WTC11 (cell line): ENCODE data around the gene CST9L. TPM values are rescaled to one million over a fixed set of nuclear protein-coding genes. Genes with fewer than 3 reads are reported as not detected.

Source experiments
- ATAC-seq: fragments of 200-7000 bp; cut with Tn5 transposase; 2 replicates; pipeline ENCODE4 v1.10.0; 2021; ENCODE audit warnings: mild to moderate bottlenecking, moderate library complexity
- CTCF ChIA-PET: fragments of 300-600 bp; sonication (Branson Sonifier 250); formaldehyde crosslinking; loops from one replicate; lab custom pipeline; 2021; ENCODE audit warnings: antibody characterized with exemption; lab: Charles Lee
- POLR2A ChIA-PET: fragments of 350-600 bp; sonication (Branson Sonifier 250); formaldehyde crosslinking; loops from one replicate; lab custom pipeline; 2021; ENCODE audit warnings: antibody characterized with exemption; lab: Charles Lee
- DNase-seq: peaks from one replicate; pipeline ENCODE4 v3.0.0; 2021; ENCODE audit warnings: low spot score
- H3K27ac Mint-ChIP-seq: 2 replicates; pipeline ENCODE4 v1.8.0; 2021; ENCODE audit warnings: mixed read lengths
- H3K27me3 Mint-ChIP-seq: 2 replicates; pipeline ENCODE4 v1.8.0; 2021; ENCODE audit warnings: low read depth, mild to moderate bottlenecking, moderate library complexity, mixed read lengths
- H3K36me3 Mint-ChIP-seq: 2 replicates; pipeline ENCODE4 v1.8.0; 2021; ENCODE audit warnings: mixed read lengths
- H3K4me1 Mint-ChIP-seq: 2 replicates; pipeline ENCODE4 v1.8.0; 2022; ENCODE audit warnings: mixed read lengths
- H3K4me3 Mint-ChIP-seq: 2 replicates; pipeline ENCODE4 v1.8.0; 2021; ENCODE audit warnings: mild to moderate bottlenecking, moderate library complexity, mixed read lengths
- H3K9me3 Mint-ChIP-seq: 2 replicates; pipeline ENCODE4 v1.8.0; 2021; ENCODE audit warnings: mixed read lengths
- ATF2 ChIP-seq: sonication (generic); formaldehyde crosslinking; IDR thresholded peaks from 2 replicates; pipeline ENCODE4 v1.8.1; 2022; ENCODE audit warnings: low read depth, missing genetic modification reagents, borderline replicate concordance
- CREB1 ChIP-seq: sonication (generic); formaldehyde crosslinking; IDR thresholded peaks from 2 replicates; pipeline ENCODE4 v1.8.0; 2023; ENCODE audit warnings: mild to moderate bottlenecking, missing genetic modification reagents
- E2F1 ChIP-seq: sonication (generic); formaldehyde crosslinking; IDR thresholded peaks from 2 replicates; pipeline ENCODE4 v1.8.0; 2022; ENCODE audit warnings: mild to moderate bottlenecking, missing genetic modification reagents
- ELF4 ChIP-seq: sonication (generic); formaldehyde crosslinking; IDR thresholded peaks from 2 replicates; pipeline ENCODE4 v1.8.1; 2022; ENCODE audit warnings: low read depth, mild to moderate bottlenecking, moderate library complexity, missing genetic modification reagents
- GABPB1 ChIP-seq: sonication (generic); formaldehyde crosslinking; IDR thresholded peaks from 2 replicates; pipeline ENCODE4 v1.8.1; 2023; ENCODE audit warnings: mild to moderate bottlenecking, missing genetic modification reagents
- HMGXB4 ChIP-seq: sonication (generic); formaldehyde crosslinking; IDR thresholded peaks from 2 replicates; pipeline ENCODE4 v1.8.1; 2023; ENCODE audit warnings: mild to moderate bottlenecking, moderate library complexity, missing genetic modification reagents
- IRF2 ChIP-seq: sonication (generic); formaldehyde crosslinking; IDR thresholded peaks from 2 replicates; pipeline ENCODE4 v1.8.0; 2022; ENCODE audit warnings: low read depth, missing genetic modification reagents, borderline replicate concordance
- MAX ChIP-seq: sonication (generic); formaldehyde crosslinking; IDR thresholded peaks from 2 replicates; pipeline ENCODE4 v1.8.0; 2022; ENCODE audit warnings: mild to moderate bottlenecking, missing genetic modification reagents
- NFE2L1 ChIP-seq: sonication (generic); formaldehyde crosslinking; IDR thresholded peaks from 2 replicates; pipeline ENCODE4 v1.8.1; 2023; ENCODE audit warnings: missing genetic modification reagents
- NR1H2 ChIP-seq: sonication (generic); formaldehyde crosslinking; IDR thresholded peaks from 2 replicates; pipeline ENCODE4 v1.9.0; 2021; ENCODE audit warnings: mild to moderate bottlenecking, moderate library complexity, missing genetic modification reagents
- SMAD4 ChIP-seq: sonication (generic); formaldehyde crosslinking; IDR thresholded peaks from 2 replicates; pipeline ENCODE4 v1.8.0; 2022; ENCODE audit warnings: mild to moderate bottlenecking, missing genetic modification reagents
- USF1 ChIP-seq: sonication (generic); formaldehyde crosslinking; IDR thresholded peaks from 2 replicates; pipeline ENCODE4 v1.8.0; 2022; ENCODE audit warnings: mild to moderate bottlenecking, missing genetic modification reagents
- ZBTB21 ChIP-seq: sonication (generic); formaldehyde crosslinking; IDR thresholded peaks from 2 replicates; pipeline ENCODE4 v1.8.1; 2023; ENCODE audit warnings: mild to moderate bottlenecking, missing genetic modification reagents, borderline replicate concordance
- ZNF138 ChIP-seq: sonication (generic); formaldehyde crosslinking; conservative IDR thresholded peaks from 2 replicates; pipeline ENCODE4 v1.8.1; 2022; ENCODE audit warnings: mild to moderate bottlenecking, moderate library complexity, missing genetic modification reagents
- ZNF317 ChIP-seq: sonication (generic); formaldehyde crosslinking; IDR thresholded peaks from 2 replicates; pipeline ENCODE4 v1.8.1; 2023; ENCODE audit warnings: low read depth, mild to moderate bottlenecking, moderate library complexity, missing genetic modification reagents, borderline replicate concordance
- total RNA-seq: library from RNA; stranded (reverse); gene quantifications from 3 replicates; pipeline ENCODE4 v1.2.3, GENCODE V29; 2021
- TF ChIP-seq, protein P1 (sequence below): sonication (generic); formaldehyde crosslinking; IDR thresholded peaks from 2 replicates; pipeline ENCODE4 v1.8.1; 2022; ENCODE audit warnings: low read depth, mild to moderate bottlenecking, moderate library complexity, missing genetic modification reagents, borderline replicate concordance
- TF ChIP-seq, protein P2 (sequence below): fragments of 250-450 bp; sonication (Bioruptor Pico); IDR thresholded peaks from 2 replicates; pipeline ENCODE4 v1.8.0; 2021; ENCODE audit warnings: mild to moderate bottlenecking

Gene CST9L
- total RNA-seq, 1 experiment from 2014 or later, result not detected

GRCh38 chr20:23537030-23537429, 31.3 kb downstream of the CST9L start (continued):
- TF ChIP-seq USF1 (CRISPR knock-in tag), result no peak
- no peak for TF ChIP-seq ZNF317 (CRISPR knock-in tag)
- no peak for TF ChIP-seq HMGXB4 (CRISPR knock-in tag)
- TF ChIP-seq ZNF138 (CRISPR knock-in tag), result no peak
- TF ChIP-seq NFE2L1, result no peak
- TF ChIP-seq, protein P1, sequence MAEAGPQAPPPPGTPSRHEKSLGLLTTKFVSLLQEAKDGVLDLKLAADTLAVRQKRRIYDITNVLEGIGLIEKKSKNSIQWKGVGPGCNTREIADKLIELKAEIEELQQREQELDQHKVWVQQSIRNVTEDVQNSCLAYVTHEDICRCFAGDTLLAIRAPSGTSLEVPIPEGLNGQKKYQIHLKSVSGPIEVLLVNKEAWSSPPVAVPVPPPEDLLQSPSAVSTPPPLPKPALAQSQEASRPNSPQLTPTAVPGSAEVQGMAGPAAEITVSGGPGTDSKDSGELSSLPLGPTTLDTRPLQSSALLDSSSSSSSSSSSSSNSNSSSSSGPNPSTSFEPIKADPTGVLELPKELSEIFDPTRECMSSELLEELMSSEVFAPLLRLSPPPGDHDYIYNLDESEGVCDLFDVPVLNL (CRISPR knock-in tag), result no peak
- TF ChIP-seq NR1H2 (CRISPR knock-in tag), result no peak
- no peak for TF ChIP-seq IRF2 (CRISPR knock-in tag)
- no peak for TF ChIP-seq E2F1 (CRISPR knock-in tag)
- no peak for TF ChIP-seq CREB1 (CRISPR knock-in tag)
- no peak for TF ChIP-seq ELF4 (CRISPR knock-in tag)
- no peak for TF ChIP-seq GABPB1
- no peak for TF ChIP-seq ZBTB21 (CRISPR knock-in tag)
- TF ChIP-seq ATF2 (CRISPR knock-in tag), result no peak

GRCh38 chr20:23536328-23536974, 31.8 kb downstream of the CST9L start:
- Mint-ChIP-seq H3K36me3 (peaks cover 4% of the 10 kb centered on the region), H3K4me3 (no peak overlapping the region)
- ATAC-seq (no peak), DNase-seq (no peak)
- POLR2A ChIA-PET, result no interaction called here
- no peak for TF ChIP-seq MAX
- TF ChIP-seq, protein P2, sequence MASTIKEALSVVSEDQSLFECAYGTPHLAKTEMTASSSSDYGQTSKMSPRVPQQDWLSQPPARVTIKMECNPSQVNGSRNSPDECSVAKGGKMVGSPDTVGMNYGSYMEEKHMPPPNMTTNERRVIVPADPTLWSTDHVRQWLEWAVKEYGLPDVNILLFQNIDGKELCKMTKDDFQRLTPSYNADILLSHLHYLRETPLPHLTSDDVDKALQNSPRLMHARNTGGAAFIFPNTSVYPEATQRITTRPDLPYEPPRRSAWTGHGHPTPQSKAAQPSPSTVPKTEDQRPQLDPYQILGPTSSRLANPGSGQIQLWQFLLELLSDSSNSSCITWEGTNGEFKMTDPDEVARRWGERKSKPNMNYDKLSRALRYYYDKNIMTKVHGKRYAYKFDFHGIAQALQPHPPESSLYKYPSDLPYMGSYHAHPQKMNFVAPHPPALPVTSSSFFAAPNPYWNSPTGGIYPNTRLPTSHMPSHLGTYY (CRISPR knock-in tag), result no peak
- no peak for TF ChIP-seq HMGXB4 (CRISPR knock-in tag)
- no peak for TF ChIP-seq SMAD4
- TF ChIP-seq, all 79 proteins: peak for 0
- Mint-ChIP-seq H3K9me3 (peaks cover 12% of the 10 kb centered on the region), H3K4me1 (peaks cover 36% of the 10 kb centered on the region), H3K27me3 (peaks cover 40% of the 10 kb centered on the region), H3K27ac (no peak overlapping the region)
- CTCF ChIA-PET, result no interaction called here
